ENCODE results near the gene ELMO3.

DNA sequence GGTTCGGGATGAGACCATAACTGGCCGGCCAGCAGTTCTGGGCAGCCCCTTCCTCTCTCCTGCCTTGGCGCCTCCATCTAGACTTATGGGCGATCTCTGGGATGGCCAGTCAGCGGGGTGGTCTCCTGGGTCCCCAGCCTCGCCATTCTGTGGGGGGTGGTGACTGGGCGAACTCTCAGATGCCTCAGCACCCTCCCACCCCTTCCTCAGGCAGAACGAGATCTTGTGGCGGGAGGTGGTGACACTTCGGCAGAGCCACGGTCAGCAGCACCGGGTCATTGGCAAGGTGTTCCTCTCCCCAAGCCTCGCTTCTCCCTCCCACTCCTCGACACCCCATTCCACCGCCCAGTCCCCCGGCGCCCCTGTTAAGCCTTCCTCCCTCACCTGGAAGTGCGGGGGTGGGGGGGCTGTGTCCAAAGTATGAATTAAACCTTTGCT is 32.8 kb upstream of the ELMO3 start:
- TF ChIP-seq, protein P1, sequence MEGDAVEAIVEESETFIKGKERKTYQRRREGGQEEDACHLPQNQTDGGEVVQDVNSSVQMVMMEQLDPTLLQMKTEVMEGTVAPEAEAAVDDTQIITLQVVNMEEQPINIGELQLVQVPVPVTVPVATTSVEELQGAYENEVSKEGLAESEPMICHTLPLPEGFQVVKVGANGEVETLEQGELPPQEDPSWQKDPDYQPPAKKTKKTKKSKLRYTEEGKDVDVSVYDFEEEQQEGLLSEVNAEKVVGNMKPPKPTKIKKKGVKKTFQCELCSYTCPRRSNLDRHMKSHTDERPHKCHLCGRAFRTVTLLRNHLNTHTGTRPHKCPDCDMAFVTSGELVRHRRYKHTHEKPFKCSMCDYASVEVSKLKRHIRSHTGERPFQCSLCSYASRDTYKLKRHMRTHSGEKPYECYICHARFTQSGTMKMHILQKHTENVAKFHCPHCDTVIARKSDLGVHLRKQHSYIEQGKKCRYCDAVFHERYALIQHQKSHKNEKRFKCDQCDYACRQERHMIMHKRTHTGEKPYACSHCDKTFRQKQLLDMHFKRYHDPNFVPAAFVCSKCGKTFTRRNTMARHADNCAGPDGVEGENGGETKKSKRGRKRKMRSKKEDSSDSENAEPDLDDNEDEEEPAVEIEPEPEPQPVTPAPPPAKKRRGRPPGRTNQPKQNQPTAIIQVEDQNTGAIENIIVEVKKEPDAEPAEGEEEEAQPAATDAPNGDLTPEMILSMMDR (IDR thresholded peaks at IDR 0.05): no peak
- TF ChIP-seq POLR2A (IDR thresholded peaks at IDR 0.05): no peak
